Loucy (cell line): Measurements from ENCODE around the gene CCRL2.

Experiments
- H2AFZ ChIP-seq: fragments of 200-600 bp; sonication (generic); 2 replicates; pipeline ENCODE4 v1.6.0; 2016; ENCODE audit warnings: antibody characterized with exemption, mild to moderate bottlenecking, low read length, moderate library complexity
- H3F3A ChIP-seq: fragments of 200-600 bp; 2 replicates; pipeline ENCODE4 v1.6.0; 2016; ENCODE audit warnings: antibody characterized with exemption, low read depth, mild to moderate bottlenecking
- H3K27me3 ChIP-seq: fragments of 200-600 bp; sonication (generic); 2 replicates; pipeline ENCODE4 v1.6.1; 2014; ENCODE audit warnings: low read length, mild to moderate bottlenecking; ENCODE audit not compliant: insufficient read depth, poor library complexity, severe bottlenecking
- H3K36me3 ChIP-seq: fragments of 200-600 bp; sonication (generic); 2 replicates; pipeline ENCODE4 v1.6.1; 2016; ENCODE audit warnings: low read length; ENCODE audit not compliant: insufficient read depth
- H3K4me1 ChIP-seq: fragments of 200-600 bp; sonication (generic); 2 replicates; pipeline ENCODE4 v1.5.1; 2014; ENCODE audit warnings: low read length, mild to moderate bottlenecking; ENCODE audit not compliant: insufficient read depth, poor library complexity, severe bottlenecking
- H3K4me2 ChIP-seq: fragments of 200-600 bp; sonication (generic); 2 replicates; pipeline ENCODE4 v1.6.0; 2014; ENCODE audit warnings: antibody characterized with exemption, low read length, low read depth, mild to moderate bottlenecking; ENCODE audit not compliant: poor library complexity, severe bottlenecking
- H3K4me3 ChIP-seq: fragments of 200-600 bp; sonication (generic); 2 replicates; pipeline ENCODE4 v1.5.1; 2014; ENCODE audit warnings: low read length, mild to moderate bottlenecking, mixed read lengths; ENCODE audit not compliant: poor library complexity, severe bottlenecking
- H3K79me2 ChIP-seq: fragments of 200-600 bp; sonication (generic); 2 replicates; pipeline ENCODE4 v1.6.1; 2014; ENCODE audit warnings: low read length; ENCODE audit not compliant: insufficient read depth
- H3K9ac ChIP-seq: fragments of 200-600 bp; sonication (generic); 2 replicates; pipeline ENCODE4 v1.6.0; 2014; ENCODE audit warnings: mild to moderate bottlenecking, low read depth, low read length, moderate library complexity; ENCODE audit not compliant: poor library complexity, severe bottlenecking
- H3K9me2 ChIP-seq: fragments of 200-600 bp; sonication (generic); replicated peaks from 2 replicates; pipeline ENCODE4 v1.6.1; 2016; ENCODE audit warnings: low read depth, low read length, mixed read lengths
- H3K9me3 ChIP-seq: fragments of 200-600 bp; sonication (generic); 2 replicates; pipeline ENCODE4 v1.6.1; 2014; ENCODE audit warnings: mild to moderate bottlenecking, antibody characterized with exemption, low read length, low read depth; ENCODE audit not compliant: insufficient read depth
- H4K20me1 ChIP-seq: fragments of 200-600 bp; sonication (generic); 2 replicates; pipeline ENCODE4 v1.6.0; 2014; ENCODE audit warnings: antibody characterized with exemption, low read length, mild to moderate bottlenecking; ENCODE audit not compliant: insufficient read depth, poor library complexity, severe bottlenecking
- EZH2phosphoT487 ChIP-seq: fragments of 200-600 bp; IDR thresholded peaks from 2 replicates; pipeline ENCODE4 v1.6.1; 2018; ENCODE audit warnings: antibody characterized with exemption, mild to moderate bottlenecking, moderate library complexity, borderline replicate concordance
- TF ChIP-seq, protein P1 (sequence below): fragments of 200-600 bp; sonication (generic); conservative IDR thresholded peaks from 2 replicates; pipeline ENCODE4 v1.5.1; 2014; ENCODE audit warnings: mild to moderate bottlenecking, antibody characterized with exemption, low read length

CCRL2 gene

DNA sequence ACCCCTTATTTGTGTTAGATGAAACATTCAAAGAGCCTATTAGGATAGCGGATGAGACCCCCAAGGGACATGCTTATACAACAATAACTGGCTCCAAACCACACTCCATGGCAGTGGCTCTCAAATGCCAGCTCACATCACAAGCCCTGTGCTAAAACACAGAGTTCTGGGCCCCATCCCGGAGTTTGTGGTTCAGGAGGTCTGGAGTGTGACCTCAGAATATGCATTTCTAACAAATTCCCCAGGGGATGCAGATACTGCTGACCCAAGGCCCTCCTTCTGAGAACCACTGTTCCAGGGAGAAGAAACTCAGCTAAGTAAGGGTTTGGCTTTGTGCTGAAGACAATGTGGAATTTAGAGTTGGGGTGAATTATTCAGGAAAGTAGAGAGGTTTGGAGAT is 3.6 kb downstream of the CCRL2 start:
- Histone ChIP-seq H3K9ac (no peak overlapping the region), H3K4me2 (no peak overlapping the region), H3K27me3 (no peaks in the 10 kb centered on the region)

DNA sequence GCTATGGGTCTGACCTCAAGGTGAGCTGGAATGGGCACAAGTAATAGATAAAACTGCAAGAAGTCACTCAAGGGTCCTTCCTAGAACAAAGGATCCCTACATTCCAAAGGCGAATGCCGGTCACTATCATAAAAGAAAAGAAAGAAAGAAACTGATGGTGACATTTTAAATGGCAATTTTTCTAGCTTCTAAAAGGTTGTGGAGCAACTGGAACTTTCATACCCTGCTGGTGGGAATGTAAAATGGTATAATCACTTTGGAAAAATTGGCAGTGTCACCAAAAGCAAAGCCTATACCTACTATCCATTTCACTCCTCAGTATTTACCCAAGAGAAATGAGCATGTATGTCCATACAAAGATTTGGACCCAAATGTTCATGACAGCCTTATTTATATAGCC is 4.2 kb downstream of the CCRL2 start:
- TF ChIP-seq, protein P1, sequence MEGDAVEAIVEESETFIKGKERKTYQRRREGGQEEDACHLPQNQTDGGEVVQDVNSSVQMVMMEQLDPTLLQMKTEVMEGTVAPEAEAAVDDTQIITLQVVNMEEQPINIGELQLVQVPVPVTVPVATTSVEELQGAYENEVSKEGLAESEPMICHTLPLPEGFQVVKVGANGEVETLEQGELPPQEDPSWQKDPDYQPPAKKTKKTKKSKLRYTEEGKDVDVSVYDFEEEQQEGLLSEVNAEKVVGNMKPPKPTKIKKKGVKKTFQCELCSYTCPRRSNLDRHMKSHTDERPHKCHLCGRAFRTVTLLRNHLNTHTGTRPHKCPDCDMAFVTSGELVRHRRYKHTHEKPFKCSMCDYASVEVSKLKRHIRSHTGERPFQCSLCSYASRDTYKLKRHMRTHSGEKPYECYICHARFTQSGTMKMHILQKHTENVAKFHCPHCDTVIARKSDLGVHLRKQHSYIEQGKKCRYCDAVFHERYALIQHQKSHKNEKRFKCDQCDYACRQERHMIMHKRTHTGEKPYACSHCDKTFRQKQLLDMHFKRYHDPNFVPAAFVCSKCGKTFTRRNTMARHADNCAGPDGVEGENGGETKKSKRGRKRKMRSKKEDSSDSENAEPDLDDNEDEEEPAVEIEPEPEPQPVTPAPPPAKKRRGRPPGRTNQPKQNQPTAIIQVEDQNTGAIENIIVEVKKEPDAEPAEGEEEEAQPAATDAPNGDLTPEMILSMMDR: no peak
- no peak for TF ChIP-seq EZH2phosphoT487
- H3K4me3 ChIP-seq: no peak overlapping the region
- H3K9me2 ChIP-seq: no peaks in the 10 kb centered on the region
- no peaks in the 10 kb centered on the region for H3F3A ChIP-seq
- H3K9me3 ChIP-seq: no peaks in the 10 kb centered on the region
- no peaks in the 10 kb centered on the region for H4K20me1 ChIP-seq
- no peaks in the 10 kb centered on the region for H3K36me3 ChIP-seq
- no peak overlapping the region for H3K4me2 ChIP-seq
- no peak overlapping the region for H3K9ac ChIP-seq
- H2AFZ ChIP-seq: no peak overlapping the region
- no peaks in the 10 kb centered on the region for H3K27me3 ChIP-seq
- H3K79me2 ChIP-seq: no peaks in the 10 kb centered on the region
- H3K4me1 ChIP-seq: peaks cover 16% of the 10 kb centered on the region

More for the DNA sequence above, 3.6 kb downstream of the CCRL2 start:
- no peaks in the 10 kb centered on the region for H3F3A ChIP-seq
- no peak overlapping the region for H2AFZ ChIP-seq
- H3K4me1 ChIP-seq: peaks cover 13% of the 10 kb centered on the region
- H3K36me3 ChIP-seq: no peaks in the 10 kb centered on the region
- H3K4me3 ChIP-seq: no peak overlapping the region
- no peak for TF ChIP-seq EZH2phosphoT487
- TF ChIP-seq, protein P1: no peak
- no peaks in the 10 kb centered on the region for H3K79me2 ChIP-seq
- H3K9me2 ChIP-seq: no peaks in the 10 kb centered on the region
- no peaks in the 10 kb centered on the region for H3K9me3 ChIP-seq
- no peaks in the 10 kb centered on the region for H4K20me1 ChIP-seq

DNA sequence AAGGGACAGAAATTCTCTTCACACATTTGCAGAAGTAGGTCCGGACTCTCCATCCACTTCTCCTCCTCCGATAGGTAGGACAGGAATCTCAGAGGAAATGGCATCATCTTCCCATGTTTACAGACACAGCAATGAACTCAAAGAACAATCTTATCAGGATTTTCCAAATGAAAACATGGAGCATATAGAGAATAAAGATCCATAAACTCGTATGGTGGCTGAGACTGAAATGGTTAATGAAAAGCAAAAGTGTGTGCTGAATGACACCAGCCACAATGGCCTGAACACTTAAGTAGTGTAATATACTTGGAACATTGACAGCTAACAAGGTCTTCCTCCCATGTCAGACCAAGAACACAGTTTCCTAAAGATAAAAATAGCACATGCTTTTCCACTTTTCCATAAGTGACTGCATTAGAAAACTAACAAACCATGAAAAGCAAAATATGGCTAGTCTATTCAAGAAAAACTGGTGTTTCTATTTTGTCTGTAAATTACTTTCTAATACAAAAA is 5.8 kb downstream of the CCRL2 start:
- Histone ChIP-seq H3K4me2 (no peak overlapping the region), H3K9me2 (no peaks in the 10 kb centered on the region), H3K36me3 (no peaks in the 10 kb centered on the region), H3F3A (no peaks in the 10 kb centered on the region), H3K27me3 (no peaks in the 10 kb centered on the region), H3K9ac (no peak overlapping the region), H2AFZ (no peak overlapping the region), H3K4me1 (peaks cover 23% of the 10 kb centered on the region), H3K4me3 (no peak overlapping the region), H3K9me3 (no peaks in the 10 kb centered on the region), H4K20me1 (no peaks in the 10 kb centered on the region), H3K79me2 (no peaks in the 10 kb centered on the region)
- TF ChIP-seq, protein P1: no peak
- no peak for TF ChIP-seq EZH2phosphoT487
